Neural progenitor cell (in vitro differentiated cells): ENCODE data around the gene ZNF274.

Source experiments
- EZH2 ChIP-seq: fragments of 200-600 bp; sonication (generic); IDR thresholded peaks from 2 replicates; pipeline ENCODE4 v1.6.1; 2017; ENCODE audit warnings: antibody characterized with exemption, mild to moderate bottlenecking, moderate library complexity
- TF ChIP-seq, protein P1 (sequence below): fragments of 200-600 bp; sonication (generic); IDR thresholded peaks from 2 replicates; pipeline ENCODE4 v1.5.1; 2017; ENCODE audit warnings: antibody characterized with exemption, mild to moderate bottlenecking

DNA sequence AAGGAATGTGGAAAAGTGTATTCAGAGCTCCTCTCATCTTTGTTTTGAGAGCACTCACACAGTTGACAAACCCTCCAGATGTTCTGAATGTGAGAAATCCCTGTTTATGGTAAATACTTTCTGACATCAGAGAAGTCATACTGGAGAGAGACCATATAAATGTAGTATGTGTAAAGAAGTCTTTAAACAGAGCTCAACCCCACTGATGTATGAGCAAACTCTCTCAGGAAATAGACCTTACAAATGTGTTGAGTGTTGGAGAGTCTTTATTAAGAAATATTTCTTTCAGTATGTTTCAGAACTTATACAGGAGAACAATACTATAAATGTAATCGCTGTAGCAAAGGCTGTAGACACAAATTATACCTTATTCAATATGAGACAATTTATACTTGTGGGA is 16.6 kb upstream of the ZNF274 start:
- TF ChIP-seq, protein P1, sequence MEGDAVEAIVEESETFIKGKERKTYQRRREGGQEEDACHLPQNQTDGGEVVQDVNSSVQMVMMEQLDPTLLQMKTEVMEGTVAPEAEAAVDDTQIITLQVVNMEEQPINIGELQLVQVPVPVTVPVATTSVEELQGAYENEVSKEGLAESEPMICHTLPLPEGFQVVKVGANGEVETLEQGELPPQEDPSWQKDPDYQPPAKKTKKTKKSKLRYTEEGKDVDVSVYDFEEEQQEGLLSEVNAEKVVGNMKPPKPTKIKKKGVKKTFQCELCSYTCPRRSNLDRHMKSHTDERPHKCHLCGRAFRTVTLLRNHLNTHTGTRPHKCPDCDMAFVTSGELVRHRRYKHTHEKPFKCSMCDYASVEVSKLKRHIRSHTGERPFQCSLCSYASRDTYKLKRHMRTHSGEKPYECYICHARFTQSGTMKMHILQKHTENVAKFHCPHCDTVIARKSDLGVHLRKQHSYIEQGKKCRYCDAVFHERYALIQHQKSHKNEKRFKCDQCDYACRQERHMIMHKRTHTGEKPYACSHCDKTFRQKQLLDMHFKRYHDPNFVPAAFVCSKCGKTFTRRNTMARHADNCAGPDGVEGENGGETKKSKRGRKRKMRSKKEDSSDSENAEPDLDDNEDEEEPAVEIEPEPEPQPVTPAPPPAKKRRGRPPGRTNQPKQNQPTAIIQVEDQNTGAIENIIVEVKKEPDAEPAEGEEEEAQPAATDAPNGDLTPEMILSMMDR = no peak
- no peak for TF ChIP-seq EZH2
